Measurements from ENCODE around the gene ZNF33B.
"Not testable (repeated sequence)": the region's sequence is repeated elsewhere in the genome, so short reads cannot be mapped to it uniquely, and the experiment has no call there.

Gene ZNF33B

GRCh38 chr10:42593284-42593683, 45.1 kb downstream of the ZNF33B start:
- peaks cover 70 to 81% (median 74%) of the 10 kb centered on the region in 3 donors for H3K36me3 ChIP-seq
- no peak for DNase-seq
- H3K4me1 ChIP-seq: no peaks in the 10 kb centered on the region
- H3K27me3 ChIP-seq: no peaks in the 10 kb centered on the region
- no peak for TF ChIP-seq CTCF (IDR thresholded peaks at IDR 0.05)
- intact Hi-C loops (cut with DNase I; ENCODE audit: low total_unique reads): no loop called here
- peaks cover 3 to 46% (median 31%) of the 10 kb centered on the region in 3 donors for H3K9me3 ChIP-seq
- no peak overlapping the region for H3K4me3 ChIP-seq
- no peak overlapping the region for H3K27ac ChIP-seq

- TF ChIP-seq CTCF (IDR thresholded peaks at IDR 0.05): no peak
- no peaks in the 10 kb centered on the region for H3K27me3 ChIP-seq
- H3K4me1 ChIP-seq: no peaks in the 10 kb centered on the region
- intact Hi-C loops (cut with DNase I; ENCODE audit: low total_unique reads): no loop called here
- H3K36me3 ChIP-seq: peaks cover 17 to 54% (median 28%) of the 10 kb centered on the region in 3 donors
- peaks cover 0 to 28% (median 8%) of the 10 kb centered on the region in 3 donors for H3K9me3 ChIP-seq
- no peak for DNase-seq
- H3K27ac ChIP-seq: no peak overlapping the region
- H3K4me3 ChIP-seq: no peak overlapping the region
These were observed 54.5 kb downstream of the ZNF33B start for GRCh38 chr10:42583828-42584227.

- intact Hi-C loops (cut with DNase I; ENCODE audit: low total_unique reads): no loop called here
- no peak for TF ChIP-seq CTCF (IDR thresholded peaks at IDR 0.05)
These were observed 60.4 kb downstream of the ZNF33B start for GRCh38 chr10:42578019-42578418.

GRCh38 chr10:42576338-42576737, 62.0 kb downstream of the ZNF33B start:
- H3K9me3 ChIP-seq: no peaks in the 10 kb centered on the region
- no peak for DNase-seq
- no peak overlapping the region for H3K4me3 ChIP-seq
- intact Hi-C loops (cut with DNase I; ENCODE audit: low total_unique reads): no loop called here
- H3K27me3 ChIP-seq: no peaks in the 10 kb centered on the region
- no peaks in the 10 kb centered on the region for H3K36me3 ChIP-seq
- no peak overlapping the region for H3K27ac ChIP-seq
- H3K4me1 ChIP-seq: no peaks in the 10 kb centered on the region
- no peak for TF ChIP-seq CTCF (IDR thresholded peaks at IDR 0.05)

More at GRCh38 chr10:42578019-42578418, 60.4 kb downstream of the ZNF33B start:
- Histone ChIP-seq H3K4me3 (no peak overlapping the region), H3K36me3 (peaks cover 0 to 4% (median 0%) of the 10 kb centered on the region in 3 donors), H3K27me3 (no peaks in the 10 kb centered on the region), H3K9me3 (peaks cover 0 to 7% (median 0%) of the 10 kb centered on the region in 3 donors), H3K27ac (no peak overlapping the region), H3K4me1 (no peaks in the 10 kb centered on the region)
- DNase-seq: no peak

- Histone ChIP-seq H3K9me3 (no peaks in the 10 kb centered on the region), H3K4me1 (no peaks in the 10 kb centered on the region), H3K4me3 (no peak overlapping the region), H3K27ac (no peak overlapping the region), H3K27me3 (no peaks in the 10 kb centered on the region), H3K36me3 (no peaks in the 10 kb centered on the region)
- TF ChIP-seq CTCF (IDR thresholded peaks at IDR 0.05): no peak
- DNase-seq: no peak
- intact Hi-C loops (cut with DNase I; ENCODE audit: low total_unique reads): no loop called here
These were observed 64.0 kb downstream of the ZNF33B start for GRCh38 chr10:42574336-42574735.

- Histone ChIP-seq H3K4me3 (no peak overlapping the region), H3K4me1 (peaks cover 0 to 8% (median 4%) of the 10 kb centered on the region in 4 donors), H3K27me3 (no peaks in the 10 kb centered on the region), H3K36me3 (no peaks in the 10 kb centered on the region), H3K27ac (no peak overlapping the region), H3K9me3 (no peaks in the 10 kb centered on the region)
- TF ChIP-seq CTCF (IDR thresholded peaks at IDR 0.05): no peak
- DNase-seq: no peak
- intact Hi-C loops (cut with DNase I; ENCODE audit: low total_unique reads): no loop called here
These were observed 81.4 kb downstream of the ZNF33B start for GRCh38 chr10:42556931-42557330.

GRCh38 chr10:42553576-42553975, 84.8 kb downstream of the ZNF33B start:
- Histone ChIP-seq H3K4me1 (peaks cover 0 to 28% (median 16%) of the 10 kb centered on the region in 4 donors), H3K27ac (peak overlapping the region; percentile 74 to 77), H3K36me3 (peaks cover 2 to 14% (median 12%) of the 10 kb centered on the region in 3 donors), H3K4me3 (peak overlapping the region in 1 of 2 donors; percentile 89)
- H3K27me3 ChIP-seq; intact Hi-C loops (cut with DNase I; ENCODE audit: low total_unique reads); H3K9me3 ChIP-seq; DNase-seq: not testable (repeated sequence)

All from tibial artery (tissue), 4 donors.